Stomach (tissue), 4 donors: ENCODE data around the gene PPP1R12C.

ENCODE experiments used
- EP300 ChIP-seq: sonication (generic); formaldehyde crosslinking; IDR thresholded peaks from one replicate; pipeline ENCODE4 v1.6.1; 2017; ENCODE audit warnings: antibody characterized with exemption
- POLR2A ChIP-seq, 4 donors: fragments of 450-650 bp; IDR thresholded peaks; one replicate each; pipeline ENCODE4 v1.6.1; 2016; ENCODE audit warnings: antibody characterized with exemption in 4 of 4, control low read depth in 2 of 4, mild to moderate bottlenecking in 1 of 4, moderate library complexity in 1 of 4
- TF ChIP-seq, protein P1 (sequence below), 7 experiments: fragments of 450-650 bp in 4 of 7; fragments of 200-600 bp in 3 of 7; sonication (generic) in 3 of 7; IDR thresholded peaks; one replicate each; pipeline ENCODE4 v1.5.1; 2016 to 2019; ENCODE audit warnings: antibody characterized with exemption in 7 of 7, control low read depth in 2 of 7, mild to moderate bottlenecking in 1 of 7

DNA sequence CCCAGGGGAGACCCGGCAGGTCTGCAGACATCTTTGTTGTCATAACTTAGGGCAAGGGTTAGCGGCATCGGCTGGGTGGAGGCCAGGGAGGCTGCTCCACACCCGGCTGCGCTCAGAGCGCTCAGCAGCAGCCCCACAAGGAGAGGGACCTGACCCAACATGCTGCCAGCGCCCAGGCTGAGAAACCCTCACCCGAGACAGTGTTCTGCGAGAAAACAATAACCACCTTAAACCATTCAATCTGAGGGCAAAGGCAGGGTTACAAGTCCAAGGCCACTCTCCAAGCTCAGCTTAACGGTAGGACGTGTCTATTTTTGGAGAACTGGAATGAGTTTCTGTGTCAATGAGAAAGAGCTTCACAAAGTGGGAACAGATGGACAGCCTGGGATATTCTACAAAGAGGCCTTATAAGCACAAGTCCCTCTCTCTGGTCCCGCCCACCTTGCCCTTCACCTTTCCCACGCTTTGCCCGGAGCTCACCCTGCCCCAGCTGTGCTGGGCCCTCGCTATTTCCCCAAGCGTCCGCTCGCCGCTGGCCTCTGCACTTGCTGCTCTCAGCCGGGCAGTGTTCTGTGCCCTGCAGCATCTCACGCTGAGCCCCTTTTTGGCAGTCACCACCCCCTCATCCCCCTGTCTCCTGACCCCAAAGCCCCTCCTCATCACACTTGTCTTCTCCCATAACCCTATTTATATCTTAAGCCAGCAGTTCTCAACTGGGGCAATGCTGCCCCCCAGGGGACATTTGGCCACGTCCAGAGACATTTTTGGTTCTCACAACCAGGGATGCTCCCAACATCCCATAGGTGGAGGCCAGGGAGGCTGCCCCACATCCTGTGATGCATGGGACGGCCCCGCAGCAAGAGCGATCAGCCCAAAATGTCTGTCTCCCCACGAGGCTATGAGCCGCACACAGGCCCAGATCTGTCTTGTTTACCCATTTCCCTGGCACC is 17.6 kb downstream of the PPP1R12C start:
- no peak for TF ChIP-seq POLR2A (IDR thresholded peaks at IDR 0.05)
- TF ChIP-seq, protein P1, sequence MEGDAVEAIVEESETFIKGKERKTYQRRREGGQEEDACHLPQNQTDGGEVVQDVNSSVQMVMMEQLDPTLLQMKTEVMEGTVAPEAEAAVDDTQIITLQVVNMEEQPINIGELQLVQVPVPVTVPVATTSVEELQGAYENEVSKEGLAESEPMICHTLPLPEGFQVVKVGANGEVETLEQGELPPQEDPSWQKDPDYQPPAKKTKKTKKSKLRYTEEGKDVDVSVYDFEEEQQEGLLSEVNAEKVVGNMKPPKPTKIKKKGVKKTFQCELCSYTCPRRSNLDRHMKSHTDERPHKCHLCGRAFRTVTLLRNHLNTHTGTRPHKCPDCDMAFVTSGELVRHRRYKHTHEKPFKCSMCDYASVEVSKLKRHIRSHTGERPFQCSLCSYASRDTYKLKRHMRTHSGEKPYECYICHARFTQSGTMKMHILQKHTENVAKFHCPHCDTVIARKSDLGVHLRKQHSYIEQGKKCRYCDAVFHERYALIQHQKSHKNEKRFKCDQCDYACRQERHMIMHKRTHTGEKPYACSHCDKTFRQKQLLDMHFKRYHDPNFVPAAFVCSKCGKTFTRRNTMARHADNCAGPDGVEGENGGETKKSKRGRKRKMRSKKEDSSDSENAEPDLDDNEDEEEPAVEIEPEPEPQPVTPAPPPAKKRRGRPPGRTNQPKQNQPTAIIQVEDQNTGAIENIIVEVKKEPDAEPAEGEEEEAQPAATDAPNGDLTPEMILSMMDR (IDR thresholded peaks at IDR 0.05): no peak
- TF ChIP-seq EP300: no peak
